Stimulated activated CD4-positive, alpha-beta T cell treated with anti-CD3 and anti-CD28 coated beads, Interleukin-15, amount 100 ng/mL, for 1 hour (primary cell): ENCODE data around the gene LYSMD3.
"Not testable (repeated sequence)": the region's sequence is repeated elsewhere in the genome, so short reads cannot be mapped to it uniquely, and the experiment has no call there.

Source experiments
- DNase-seq, 2 donors: peaks; one replicate each; pipeline ENCODE4 v3.0.0-alpha.2; 2020; ENCODE audit warnings: low read depth in 1 of 2, low spot score in 1 of 2

Gene LYSMD3

GRCh38 chr5:90529194-90529938, at the start of gene LYSMD3:
LYSMD3 (minus strand) TSS chr5:90529584; CDS start chr5:90525289, 4,295 bp downstream.
- peak; percentile 93 to 94 for DNase-seq

- DNase-seq = not testable (repeated sequence)
These were observed 47.2 kb upstream of the LYSMD3 start for GRCh38 chr5:90576566-90576965.

- no peak for DNase-seq
These were observed 46.3 kb upstream of the LYSMD3 start for GRCh38 chr5:90575712-90576111.

GRCh38 chr5:90571147-90571773, 41.9 kb upstream of the LYSMD3 start:
- DNase-seq = no peak

- DNase-seq = no peak
These were observed 40.6 kb upstream of the LYSMD3 start for GRCh38 chr5:90570034-90570433.

- no peak for DNase-seq
These were observed 39.7 kb upstream of the LYSMD3 start for GRCh38 chr5:90569084-90569483.

- DNase-seq = no peak
These were observed 36.1 kb upstream of the LYSMD3 start for GRCh38 chr5:90565491-90565890.

GRCh38 chr5:90563108-90563507, 33.7 kb upstream of the LYSMD3 start:
- DNase-seq = no peak

- no peak for DNase-seq
These were observed 33.0 kb upstream of the LYSMD3 start for GRCh38 chr5:90562341-90562740.

- no peak for DNase-seq
These were observed 32.4 kb upstream of the LYSMD3 start for GRCh38 chr5:90561766-90562165.

GRCh38 chr5:90560771-90561170, 31.4 kb upstream of the LYSMD3 start:
- DNase-seq = no peak

- DNase-seq = no peak
These were observed 29.2 kb upstream of the LYSMD3 start, which contains the start of gene ADGRV1 for GRCh38 chr5:90558344-90559192. ADGRV1 (plus strand) TSS chr5:90558797; CDS start chr5:90558896, 99 bp downstream.

- no peak for DNase-seq
These were observed 28.5 kb upstream of the LYSMD3 start for GRCh38 chr5:90557871-90558270.

- no peak for DNase-seq
These were observed 28.0 kb upstream of the LYSMD3 start for GRCh38 chr5:90557391-90557790.

- DNase-seq = no peak
These were observed 26.3 kb upstream of the LYSMD3 start for GRCh38 chr5:90555666-90556065.

- DNase-seq = no peak
These were observed 25.1 kb upstream of the LYSMD3 start for GRCh38 chr5:90554358-90555006.

GRCh38 chr5:90553711-90554110, 24.3 kb upstream of the LYSMD3 start:
- no peak for DNase-seq

- DNase-seq = no peak
These were observed 22.0 kb upstream of the LYSMD3 start for GRCh38 chr5:90551376-90551775.

GRCh38 chr5:90550963-90551362, 21.6 kb upstream of the LYSMD3 start:
- DNase-seq = no peak

GRCh38 chr5:90549729-90550275, 20.4 kb upstream of the LYSMD3 start:
- DNase-seq = no peak

GRCh38 chr5:90549223-90549622, 19.8 kb upstream of the LYSMD3 start:
- no peak for DNase-seq
